ENCODE measurements around the gene UBFD1. TPM values are rescaled to one million over a fixed set of nuclear protein-coding genes. Genes with fewer than 3 reads are reported as not detected.
"Not testable (repeated sequence)": the region's sequence is repeated elsewhere in the genome, so short reads cannot be mapped to it uniquely, and the experiment has no call there.

UBFD1 gene, protein sequence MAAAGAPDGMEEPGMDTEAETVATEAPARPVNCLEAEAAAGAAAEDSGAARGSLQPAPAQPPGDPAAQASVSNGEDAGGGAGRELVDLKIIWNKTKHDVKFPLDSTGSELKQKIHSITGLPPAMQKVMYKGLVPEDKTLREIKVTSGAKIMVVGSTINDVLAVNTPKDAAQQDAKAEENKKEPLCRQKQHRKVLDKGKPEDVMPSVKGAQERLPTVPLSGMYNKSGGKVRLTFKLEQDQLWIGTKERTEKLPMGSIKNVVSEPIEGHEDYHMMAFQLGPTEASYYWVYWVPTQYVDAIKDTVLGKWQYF
- total RNA-seq (2014; rRNA removed): 156 and 172 TPM in 2 replicates
- 32.8 TPM for polyA plus RNA-seq (2012)

DNA sequence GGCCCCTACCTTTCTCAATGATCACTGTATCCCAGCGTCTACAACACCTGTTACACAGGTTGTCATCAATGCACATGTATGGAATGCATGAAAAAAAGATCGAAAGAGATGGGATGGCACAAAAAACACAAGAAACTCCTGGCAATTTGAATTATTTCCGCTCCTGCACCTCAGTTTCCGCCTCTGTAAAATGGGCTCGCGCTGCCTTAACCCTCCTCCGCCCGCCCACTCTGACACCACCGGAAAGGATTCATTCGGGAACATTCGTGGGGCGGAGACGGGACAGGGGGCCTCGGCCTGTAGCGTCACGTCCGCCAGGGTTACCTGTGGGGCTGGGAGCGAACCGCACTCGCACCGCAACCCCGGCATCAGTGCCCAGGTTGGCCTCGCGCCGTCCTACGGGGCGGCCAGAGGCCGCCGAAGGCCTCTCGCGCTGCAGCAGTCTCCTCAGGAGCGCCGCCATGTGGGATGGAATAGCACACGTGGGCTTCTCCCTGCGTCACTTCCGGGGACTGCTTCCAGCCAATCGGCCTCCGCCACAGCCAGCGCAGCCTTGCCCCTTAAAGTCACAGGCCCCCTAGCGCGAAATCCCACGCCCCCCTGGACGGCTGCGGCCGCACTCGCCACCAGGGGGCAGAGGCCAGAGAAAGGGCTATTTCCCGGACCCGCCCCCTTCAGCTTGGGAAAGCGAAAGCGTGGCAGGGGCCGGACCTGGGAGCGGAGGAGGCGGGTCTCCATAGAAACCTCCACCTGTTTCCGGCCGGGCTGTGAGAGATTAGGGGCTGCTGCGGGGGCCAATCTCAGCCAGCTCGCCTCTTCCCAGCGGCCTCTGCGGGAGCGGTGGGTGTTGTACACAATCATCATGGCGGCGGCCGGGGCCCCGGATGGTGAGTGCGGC is at the start of gene UBFD1, which contains the start of gene EARS2:
Gene UBFD1, plus strand, starts transcription at position 847 of the 898 bp plus-strand sequence. Its CDS starts 16 bp downstream, at position 863.
Gene EARS2, minus strand, starts transcription at position 470 of the 898 bp plus-strand sequence. Its CDS starts 7 bp downstream, at position 463.
- DNase-seq (ENCODE audit: low read depth): peak; percentile 98

DNA sequence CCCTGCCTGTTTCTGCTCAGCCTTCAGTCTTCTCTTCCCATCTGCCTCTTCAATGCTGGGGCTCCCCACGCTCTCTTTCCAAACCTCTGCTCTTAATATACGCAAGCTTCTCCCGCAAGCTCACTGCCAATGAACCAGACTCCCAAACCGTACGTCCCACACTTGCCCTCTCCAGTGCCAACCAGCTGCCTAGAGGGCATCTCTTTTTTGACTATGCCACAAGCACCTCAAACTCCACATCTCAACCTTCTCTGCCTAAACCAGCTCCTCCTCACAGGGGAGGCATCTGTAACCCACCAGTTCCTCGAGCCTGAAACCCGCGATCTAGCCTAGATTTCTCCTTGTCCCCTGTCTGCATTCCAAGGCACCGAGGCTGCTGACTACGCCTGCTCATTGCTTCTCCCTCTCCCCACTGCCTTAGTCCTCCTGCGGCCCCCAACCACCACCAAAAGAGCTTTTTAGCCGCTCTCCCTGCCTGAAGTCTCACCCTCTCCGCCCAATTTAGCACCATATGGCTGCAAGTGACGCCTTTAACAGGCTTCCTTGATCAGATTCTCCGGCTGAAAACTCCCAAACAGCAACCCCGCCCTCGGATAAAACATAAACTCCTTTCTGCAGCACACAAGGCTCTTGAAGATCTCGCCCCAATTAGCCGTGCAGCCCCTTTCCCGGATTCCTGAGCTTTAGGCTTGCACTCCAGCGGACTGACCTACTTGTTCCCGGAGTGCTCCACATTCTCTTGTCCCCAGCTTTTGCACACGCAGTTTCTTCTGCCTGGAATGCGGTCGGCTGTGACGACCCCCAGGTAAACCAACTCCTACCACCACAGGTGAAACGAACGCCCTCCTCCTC is 48.7 kb upstream of the UBFD1 start:
- no peak for DNase-seq (ENCODE audit: low read depth)

DNA sequence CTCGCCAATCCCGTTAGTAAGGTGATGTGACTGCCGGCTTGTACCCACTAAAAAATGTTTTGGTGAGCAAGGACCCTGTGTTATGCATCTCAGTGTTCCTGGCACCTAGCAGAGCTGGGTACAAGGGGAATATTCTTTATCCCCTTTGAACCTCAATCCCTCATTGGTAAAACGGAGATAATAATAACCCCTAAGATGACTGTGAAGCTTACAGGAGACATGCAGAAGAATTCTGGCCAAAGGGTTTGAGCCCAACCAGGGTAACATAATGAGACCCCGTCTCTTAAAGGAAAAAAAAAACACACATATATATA is 48.1 kb upstream of the UBFD1 start:
- no peak for DNase-seq (ENCODE audit: low read depth)

DNA sequence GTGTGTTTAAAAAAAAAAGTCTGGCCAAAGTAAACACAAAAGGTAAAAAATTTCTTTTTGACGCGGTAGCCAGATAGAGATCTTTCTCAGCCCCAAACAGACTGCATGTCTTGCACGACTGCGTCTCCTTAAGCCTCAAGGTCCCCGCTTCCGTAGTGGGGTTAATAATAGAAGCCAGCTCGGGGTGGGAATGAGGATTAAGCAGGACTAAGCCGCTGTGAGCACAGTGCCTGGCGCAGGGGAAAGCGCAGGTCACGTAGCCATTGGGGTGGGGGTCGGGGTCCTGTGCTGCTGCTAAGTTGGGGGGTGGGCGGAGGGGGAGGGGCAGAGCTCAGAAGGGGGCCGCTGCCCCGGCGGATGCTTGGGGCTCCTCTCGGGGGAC is 47.8 kb upstream of the UBFD1 start:
- DNase-seq (ENCODE audit: low read depth): peak; percentile 35

DNA sequence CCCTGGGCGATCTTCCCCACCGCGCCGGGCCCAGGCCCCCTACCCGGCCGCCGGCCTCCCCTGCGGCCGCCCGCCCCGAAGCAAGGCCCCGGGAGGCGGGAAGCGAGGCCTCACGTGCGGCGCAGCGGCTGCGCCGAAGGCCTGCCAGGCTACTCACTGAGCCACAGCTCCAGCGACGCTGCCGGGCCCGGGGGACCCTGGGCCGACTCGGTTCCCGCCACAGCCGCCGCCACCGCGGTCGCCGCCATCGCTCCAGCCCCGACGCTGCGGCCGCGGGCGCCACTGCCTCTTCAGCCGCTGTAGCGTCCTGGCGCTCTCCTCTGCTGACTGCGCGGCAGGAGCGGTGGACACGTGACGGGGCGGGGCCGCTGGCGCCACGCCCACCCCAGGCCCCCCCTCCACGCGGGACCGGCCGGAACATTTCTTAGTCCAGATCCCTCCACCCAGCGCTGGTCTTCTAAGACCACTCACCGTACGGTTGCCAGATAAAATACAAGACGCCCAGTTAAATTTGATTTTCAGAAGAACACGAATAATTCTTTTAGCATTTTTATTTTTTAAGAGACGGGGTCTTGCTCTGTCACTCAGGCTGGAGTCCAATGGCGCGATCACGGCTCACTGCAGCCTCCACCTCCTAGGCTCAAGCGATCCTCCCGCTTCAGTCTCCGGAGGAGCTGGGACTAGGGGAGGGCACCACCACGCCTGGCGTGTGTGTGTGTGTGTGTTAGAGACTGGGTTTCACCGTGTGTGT is 47.2 kb upstream of the UBFD1 start, which contains the start of gene GGA2:
Gene GGA2, minus strand, starts transcription at position 331 of the 751 bp plus-strand sequence. Its CDS starts 83 bp downstream, at position 248.
- peak; percentile 70 for DNase-seq (ENCODE audit: low read depth)

DNA sequence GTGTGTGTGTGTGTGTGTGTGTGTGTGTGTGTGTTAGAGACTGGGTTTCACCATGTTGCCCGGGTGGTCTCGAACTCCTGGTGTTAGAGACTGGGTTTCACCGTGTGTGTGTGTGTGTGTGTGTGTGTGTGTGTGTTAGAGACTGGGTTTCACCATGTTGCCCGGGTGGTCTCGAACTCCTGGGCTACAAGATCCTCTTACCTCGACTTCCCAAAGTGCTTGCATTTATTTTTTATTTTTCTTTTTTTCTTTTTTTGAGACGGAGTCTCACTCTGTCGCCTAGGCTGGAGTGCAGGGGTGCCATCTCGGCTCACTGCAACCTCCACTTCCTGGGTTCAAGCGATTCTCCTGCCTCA is 46.6 kb upstream of the UBFD1 start:
- DNase-seq (ENCODE audit: low read depth): not testable (repeated sequence)

DNA sequence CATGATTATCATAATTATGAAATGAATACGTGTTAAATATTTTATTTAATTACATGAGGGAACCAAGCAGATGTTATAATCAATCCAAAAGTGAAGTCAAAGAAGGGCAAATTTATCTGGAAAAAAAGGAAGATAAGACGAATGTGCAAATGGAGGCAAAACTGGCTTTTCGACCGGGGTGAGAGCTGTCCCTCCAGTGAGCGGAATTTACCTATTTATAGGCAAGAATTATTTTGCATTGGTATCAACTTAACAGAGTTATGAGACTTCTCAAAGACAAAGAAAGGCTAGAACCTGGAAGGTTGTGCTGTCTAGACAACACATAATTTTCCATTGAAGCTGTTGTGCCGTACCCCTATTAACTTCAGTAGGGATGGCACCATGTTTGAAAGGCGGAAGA is 45.8 kb upstream of the UBFD1 start:
- DNase-seq (ENCODE audit: low read depth): no peak

DNA sequence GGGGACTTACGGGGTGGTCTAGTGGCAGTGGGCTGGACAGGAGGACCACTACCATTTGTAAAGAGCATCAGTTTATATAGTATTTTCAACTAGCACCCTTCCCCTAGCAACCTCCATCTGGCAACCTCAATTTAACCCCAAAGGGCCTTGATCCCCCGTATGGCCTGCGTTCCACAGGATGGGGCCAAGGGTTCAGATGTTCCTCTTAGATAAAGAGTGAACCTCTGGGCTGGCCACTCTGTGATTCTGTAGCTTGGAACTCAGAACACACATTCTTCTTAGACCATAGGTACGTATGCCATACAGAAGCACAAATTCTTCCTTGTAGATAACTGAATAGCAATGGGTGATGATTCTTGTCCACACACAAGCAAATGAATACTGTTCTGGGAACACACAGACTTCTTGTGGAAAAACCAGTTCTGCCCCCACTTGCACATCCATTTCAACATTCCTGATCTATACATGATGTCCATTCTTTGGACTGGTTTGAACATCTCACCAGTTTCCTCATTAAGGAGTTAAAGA is 45.3 kb upstream of the UBFD1 start:
- no peak for DNase-seq (ENCODE audit: low read depth)

DNA sequence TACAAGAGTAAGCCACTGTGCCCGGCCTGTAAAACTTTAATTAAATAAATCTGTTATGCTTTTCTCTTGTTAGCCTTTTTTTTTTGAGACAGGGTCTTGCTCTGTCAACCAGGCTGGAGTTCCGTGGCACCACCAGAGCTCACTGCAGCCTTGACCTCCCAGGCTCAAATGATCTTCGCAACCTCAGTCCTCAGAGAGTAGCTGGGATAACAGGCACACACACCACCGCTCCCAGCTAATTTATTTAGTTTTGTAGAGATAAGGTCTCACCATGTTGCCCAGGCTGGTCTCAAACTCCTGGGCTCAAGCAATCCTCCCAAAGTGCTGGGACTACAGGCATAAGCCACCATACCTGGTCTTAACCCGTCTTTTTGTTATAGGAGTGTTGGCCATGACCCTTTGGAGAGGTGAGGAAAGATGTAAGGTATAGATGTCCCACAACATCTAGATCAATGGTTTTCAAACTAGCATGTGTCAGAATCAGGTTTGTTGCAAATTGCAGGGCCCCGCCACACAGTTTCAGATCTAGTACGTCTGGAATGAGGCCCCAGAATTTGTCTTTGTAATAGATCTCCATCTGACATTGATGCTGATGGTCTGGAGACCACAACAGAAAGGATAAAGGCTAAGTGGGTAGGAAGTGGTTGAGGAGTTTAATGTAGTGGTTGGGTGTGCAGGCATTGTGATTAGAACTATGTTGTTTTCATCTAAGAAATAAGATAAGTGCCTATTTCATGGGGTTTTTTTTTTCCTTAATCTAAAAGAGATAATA is 43.0 kb upstream of the UBFD1 start:
- DNase-seq (ENCODE audit: low read depth): no peak

DNA sequence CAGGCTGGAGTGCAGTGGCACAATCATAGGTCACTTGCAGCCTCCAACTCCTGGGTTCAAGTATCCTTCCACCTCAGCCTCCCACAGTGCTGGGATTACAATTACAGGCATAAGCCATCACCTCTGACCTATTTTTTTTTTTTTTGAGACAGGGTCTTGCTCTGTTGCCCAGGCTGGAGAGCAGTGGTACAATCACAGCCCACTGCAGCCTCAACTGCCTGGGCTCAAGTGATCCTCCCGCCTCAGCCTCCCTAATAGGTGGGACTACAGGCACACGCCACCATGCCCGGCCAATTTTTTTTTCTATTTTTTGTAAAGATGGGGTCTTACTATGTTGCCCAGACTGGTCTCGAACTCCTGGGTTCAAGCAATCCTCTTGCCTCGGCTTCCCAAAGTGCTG is 41.6 kb upstream of the UBFD1 start:
- DNase-seq (ENCODE audit: low read depth): no peak

DNA sequence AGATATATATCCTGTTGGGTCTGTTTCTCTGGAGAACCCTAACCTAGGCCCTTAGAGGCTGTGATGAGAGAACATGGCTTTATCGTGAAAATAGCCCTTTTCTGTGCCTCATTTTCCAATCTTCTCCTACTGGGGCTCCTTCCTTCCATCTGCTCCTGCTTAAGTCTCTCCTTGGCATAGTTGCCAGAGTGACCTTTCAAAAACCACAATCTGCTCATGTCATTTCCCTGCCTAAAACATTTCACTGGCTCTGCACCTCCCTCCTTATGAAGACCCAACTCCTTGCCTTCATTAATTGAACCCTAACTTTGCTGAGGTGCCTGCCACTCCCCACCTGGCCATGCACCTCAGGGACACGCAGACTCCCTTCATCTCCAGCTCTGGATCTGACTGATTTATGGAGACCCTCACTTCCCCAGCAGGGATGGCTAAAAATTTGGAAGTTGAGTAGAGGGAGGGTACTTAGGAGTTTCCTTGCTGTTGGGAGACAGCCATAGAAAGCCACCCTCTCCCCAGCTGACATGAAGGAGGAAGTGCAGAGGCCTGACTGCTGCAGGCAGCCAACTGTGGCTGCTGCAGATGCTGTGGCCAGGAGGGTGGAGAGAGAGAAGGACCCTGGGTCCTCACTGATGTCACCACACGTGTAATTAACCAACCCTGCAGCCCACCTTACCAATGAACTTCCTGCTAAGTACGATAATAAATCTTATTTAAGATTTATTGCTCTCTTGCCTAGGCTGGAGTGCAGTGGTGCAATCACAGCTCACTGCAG is 41.0 kb upstream of the UBFD1 start:
- no peak for DNase-seq (ENCODE audit: low read depth)

DNA sequence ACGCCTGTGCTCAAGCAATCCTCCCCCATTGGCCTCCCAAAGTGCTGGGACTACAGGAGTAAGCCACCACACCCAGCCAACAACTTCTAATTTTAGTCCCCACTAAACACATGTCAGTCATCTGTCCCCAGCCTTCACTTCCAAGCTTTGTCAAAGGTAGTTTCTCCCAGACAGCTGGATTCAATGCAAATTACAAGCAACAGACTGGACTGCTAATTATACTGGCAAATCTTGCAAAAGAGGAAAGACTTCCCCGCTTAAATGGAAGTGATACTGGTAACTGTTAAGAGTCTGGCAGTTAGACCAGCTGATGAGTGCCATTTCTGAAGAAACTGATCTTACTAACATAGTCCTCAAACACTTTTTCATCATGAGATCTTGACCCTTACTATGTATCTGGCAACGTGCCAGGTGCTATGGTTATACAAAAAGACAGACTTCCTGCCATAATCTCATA is 39.1 kb upstream of the UBFD1 start:
- no peak for DNase-seq (ENCODE audit: low read depth)

DNA sequence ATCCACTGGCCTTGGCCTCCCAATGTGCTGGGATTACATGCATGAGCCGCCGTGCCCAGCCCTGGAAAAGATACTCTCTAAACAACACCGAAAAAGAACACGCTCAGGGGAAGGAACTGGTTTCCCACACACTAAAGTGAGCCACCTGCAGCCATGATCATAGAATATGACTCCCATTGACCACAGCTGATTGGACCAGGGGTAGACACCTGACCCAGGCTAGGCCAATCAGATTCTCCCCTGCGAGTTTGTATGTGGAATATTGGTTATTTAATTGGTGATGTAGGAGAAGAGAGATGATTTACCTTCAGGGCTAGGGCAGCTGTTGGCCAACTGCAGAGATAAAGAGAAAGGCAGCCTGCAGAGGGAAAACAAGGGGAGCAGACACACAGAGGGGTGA is 38.2 kb upstream of the UBFD1 start:
- DNase-seq (ENCODE audit: low read depth): no peak

DNA sequence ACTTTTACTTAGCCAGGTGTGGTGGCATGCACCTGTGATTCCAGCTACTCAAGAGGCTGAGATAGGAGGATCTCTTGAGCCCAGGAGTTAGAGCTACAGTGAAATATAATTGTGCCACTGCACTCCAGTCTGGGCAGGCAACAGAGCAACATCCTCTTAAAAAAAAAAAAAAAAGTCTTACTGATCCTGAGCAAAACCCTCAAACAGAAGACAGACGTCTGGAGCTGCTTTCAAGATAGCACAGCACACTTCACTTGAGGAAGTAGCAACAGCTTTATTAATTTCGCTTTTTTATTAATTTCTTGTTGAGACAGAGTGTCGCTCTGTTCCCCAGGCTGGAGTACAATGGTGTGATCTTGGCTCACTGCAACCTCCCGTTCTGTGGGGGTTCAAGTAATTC is 37.0 kb upstream of the UBFD1 start:
- no peak for DNase-seq (ENCODE audit: low read depth)

DNA sequence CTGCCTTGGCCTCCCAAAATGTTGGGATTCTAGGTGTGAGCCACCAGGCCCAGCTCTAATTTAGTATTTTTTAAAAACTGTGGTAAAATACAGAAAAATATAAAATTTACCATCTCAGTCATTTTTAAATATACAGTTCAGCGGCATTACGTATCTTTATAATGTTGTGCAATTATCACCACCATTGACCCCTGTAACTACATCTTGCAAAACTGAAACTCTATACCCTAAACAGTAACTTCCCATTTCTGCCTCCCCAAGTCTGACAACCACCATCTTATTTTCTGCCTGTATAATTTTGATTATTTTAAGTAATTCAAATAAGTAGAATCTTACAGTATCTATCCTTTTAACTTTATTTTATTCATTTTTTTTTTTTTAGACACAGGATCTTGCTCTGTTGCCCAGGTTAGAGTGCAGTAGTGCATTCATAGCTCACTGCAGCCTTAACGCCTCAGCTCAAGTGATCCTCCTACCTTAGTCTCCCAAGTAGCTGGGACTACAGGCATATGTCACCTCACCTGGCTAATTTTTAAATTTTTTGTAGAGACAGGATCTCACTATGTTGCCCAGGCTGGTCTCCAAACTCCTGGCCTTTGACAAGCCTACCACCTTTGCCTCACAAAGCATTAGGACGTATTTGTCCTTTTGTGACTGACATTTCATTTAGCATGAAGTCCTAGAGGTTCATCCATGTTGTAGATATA is 36.3 kb upstream of the UBFD1 start:
- no peak for DNase-seq (ENCODE audit: low read depth)

DNA sequence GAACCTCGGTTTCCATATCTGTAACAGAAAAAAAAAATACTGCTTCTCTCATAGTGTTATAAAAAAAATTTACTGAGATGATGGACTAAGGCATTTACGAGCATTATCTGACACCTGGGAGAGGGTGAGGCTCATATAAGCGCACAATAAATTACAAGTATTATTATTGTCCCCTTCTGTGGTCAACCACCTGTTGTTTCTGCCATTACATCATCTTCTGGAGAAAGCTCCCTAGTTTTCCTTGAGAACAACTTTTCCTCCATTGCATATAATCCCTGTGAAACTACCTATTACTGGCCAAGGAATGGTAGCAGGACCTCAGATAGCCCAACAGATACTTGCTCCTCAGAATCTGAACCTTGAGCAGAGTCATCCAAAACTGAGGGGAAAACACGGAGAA is 35.6 kb upstream of the UBFD1 start:
- no peak for DNase-seq (ENCODE audit: low read depth)

DNA sequence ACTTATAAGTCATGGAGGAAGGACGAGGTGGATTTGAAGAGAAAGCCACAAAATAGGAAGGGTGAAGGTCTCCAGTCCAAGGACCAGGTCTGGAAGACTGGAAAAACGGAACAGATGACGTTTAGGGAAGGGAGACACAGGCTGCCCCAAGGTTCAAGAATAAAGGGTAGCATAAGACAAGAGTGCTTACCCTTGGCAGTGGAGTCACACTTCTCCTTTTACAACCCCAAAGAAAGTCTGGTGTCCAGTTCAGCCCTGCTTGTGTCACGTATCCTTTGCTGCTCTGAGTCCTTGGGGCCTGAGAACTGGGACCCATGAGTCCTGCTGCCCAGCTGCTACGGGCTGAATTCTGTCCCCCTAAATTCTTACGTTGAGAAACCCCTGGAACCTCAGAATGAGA is 34.2 kb upstream of the UBFD1 start:
- DNase-seq (ENCODE audit: low read depth): no peak

DNA sequence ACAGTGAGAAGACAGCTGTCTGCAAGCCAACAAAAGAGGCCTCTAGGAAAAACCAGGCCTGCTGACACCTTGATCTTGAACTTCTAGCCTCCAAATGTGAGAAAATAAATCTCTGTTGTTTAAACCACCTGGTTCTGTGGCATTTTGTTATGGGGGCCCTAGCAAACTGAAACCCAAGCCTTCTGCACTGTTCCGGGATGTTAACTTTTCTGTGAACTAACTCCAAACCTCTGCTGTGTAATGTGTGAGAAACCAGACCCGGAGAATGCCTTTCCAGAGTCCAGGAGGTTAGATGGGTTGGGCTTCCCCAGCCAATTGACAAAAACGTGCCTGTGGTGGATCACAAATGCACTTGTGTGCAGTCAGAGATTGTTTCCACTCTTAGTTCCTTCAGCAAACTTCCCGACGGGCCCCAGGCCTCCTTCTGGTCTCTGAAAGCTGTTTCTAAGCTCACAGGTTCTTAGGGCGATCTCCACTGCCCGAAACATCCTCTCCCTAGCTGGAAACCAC is 33.6 kb upstream of the UBFD1 start:
- no peak for DNase-seq (ENCODE audit: low read depth)
